Stimulated activated naive CD8-positive, alpha-beta T cell treated with anti-CD3 and anti-CD28 coated beads, Interleukin-15, amount 100 ng/mL, for 72 hours (primary cell): ENCODE results near the gene RIPK3.
A peak's percentile ranks its signal among the peaks of the same experiment; 100 is the strongest.

Experiments
- ATAC-seq: fragments of 150-1000 bp; cut with Tn5 transposase; 2 replicates; pipeline ENCODE4 v1.10.0; 2021; ENCODE audit warnings: mild to moderate bottlenecking, moderate library complexity
- DNase-seq, 2 donors: peaks; one replicate each; pipeline ENCODE4 v3.0.0; 2021 to 2022
- H3K27ac Mint-ChIP-seq, 2 donors: one replicate each; pipeline ENCODE4 v1.8.0; 2022; ENCODE audit warnings: mild to moderate bottlenecking in 2 of 2, mixed read lengths in 2 of 2, moderate library complexity in 2 of 2
- H3K27me3 Mint-ChIP-seq: one replicate; pipeline ENCODE4 v1.8.0; 2022; ENCODE audit warnings: mixed read lengths
- H3K4me1 Mint-ChIP-seq: one replicate; pipeline ENCODE4 v1.8.0; 2022; ENCODE audit warnings: mild to moderate bottlenecking, mixed read lengths
- H3K4me3 Mint-ChIP-seq, 2 donors: one replicate each; pipeline ENCODE4 v1.8.0; 2022; ENCODE audit warnings: mild to moderate bottlenecking in 2 of 2, mixed read lengths in 2 of 2, moderate library complexity in 1 of 2
- H3K9me3 Mint-ChIP-seq, 2 donors: one replicate each; pipeline ENCODE4 v1.8.0; 2022; ENCODE audit warnings: mixed read lengths in 2 of 2

Gene RIPK3

GRCh38 chr14:24310646-24311604 lies 28.9 kb downstream of the RIPK3 start, which contains the start of gene LTB4R:
LTB4R (plus strand) TSS chr14:24311502; CDS start chr14:24315652, 4,150 bp downstream.
- DNase-seq (peak; percentile 72 to 77), ATAC-seq (peak; percentile 88)
- no peaks in the 10 kb centered on the region for H3K9me3 Mint-ChIP-seq
- peak within 1 kb of the TSS; percentile 55 to 81 for H3K27ac Mint-ChIP-seq
- H3K4me1 Mint-ChIP-seq: peaks cover 79% of the 10 kb centered on the region
- peak within 1 kb of the TSS; percentile 69 to 84 for H3K4me3 Mint-ChIP-seq
- no peaks in the 10 kb centered on the region for H3K27me3 Mint-ChIP-seq

- DNase-seq: no peak
- Mint-ChIP-seq H3K27me3 (no peaks in the 10 kb centered on the region), H3K4me1 (peaks cover 72% of the 10 kb centered on the region), H3K9me3 (no peaks in the 10 kb centered on the region), H3K4me3 (peak overlapping the region; percentile 69 to 84), H3K27ac (peak overlapping the region in 1 of 2 donors; percentile 68)
- no peak for ATAC-seq
These were observed 29.5 kb downstream of the RIPK3 start for GRCh38 chr14:24310265-24310645.

- no peaks in the 10 kb centered on the region for H3K27me3 Mint-ChIP-seq
- peak within 1 kb of the TSS; percentile 69 to 84 for H3K4me3 Mint-ChIP-seq
- ATAC-seq (no peak), DNase-seq (no peak)
- H3K4me1 Mint-ChIP-seq: peaks cover 67% of the 10 kb centered on the region
- H3K27ac Mint-ChIP-seq: peak within 1 kb of the TSS; percentile 3 to 73
- H3K9me3 Mint-ChIP-seq: no peaks in the 10 kb centered on the region
These were observed 30.1 kb downstream of the RIPK3 start, which contains the start of gene LTB4R2 for GRCh38 chr14:24309538-24310264. LTB4R2 (plus strand) TSS chr14:24310140; CDS start chr14:24310665, 525 bp downstream.

GRCh38 chr14:24308342-24309124 lies 31.3 kb downstream of the RIPK3 start:
- ATAC-seq: no peak
- DNase-seq: no peak
- peaks cover 55% of the 10 kb centered on the region for H3K4me1 Mint-ChIP-seq
- H3K27ac Mint-ChIP-seq: no peak overlapping the region
- no peak overlapping the region for H3K4me3 Mint-ChIP-seq
- no peaks in the 10 kb centered on the region for H3K27me3 Mint-ChIP-seq
- H3K9me3 Mint-ChIP-seq: no peaks in the 10 kb centered on the region

GRCh38 chr14:24307575-24308341 lies 32.0 kb downstream of the RIPK3 start, which contains the start of gene CIDEB:
CIDEB (minus strand) TSS chr14:24307977; CDS start chr14:24307858, 119 bp downstream.
- Mint-ChIP-seq H3K27me3 (no peaks in the 10 kb centered on the region), H3K9me3 (no peaks in the 10 kb centered on the region), H3K4me3 (no peak within 1 kb of the TSS), H3K27ac (peak within 1 kb of the TSS in 1 of 2 donors; percentile 16), H3K4me1 (peaks cover 47% of the 10 kb centered on the region)
- ATAC-seq (peak; percentile 3), DNase-seq (peak; percentile 54 to 62)

GRCh38 chr14:24307156-24307574 lies 32.6 kb downstream of the RIPK3 start:
- Mint-ChIP-seq H3K4me3 (no peak overlapping the region), H3K27me3 (no peaks in the 10 kb centered on the region), H3K9me3 (no peaks in the 10 kb centered on the region), H3K27ac (peak overlapping the region in 1 of 2 donors; percentile 16), H3K4me1 (peaks cover 47% of the 10 kb centered on the region)
- DNase-seq (no peak), ATAC-seq (no peak)

- H3K27ac Mint-ChIP-seq: no peak overlapping the region
- no peaks in the 10 kb centered on the region for H3K27me3 Mint-ChIP-seq
- no peaks in the 10 kb centered on the region for H3K9me3 Mint-ChIP-seq
These were observed 35.8 kb downstream of the RIPK3 start for GRCh38 chr14:24304019-24304387.

GRCh38 chr14:24300326-24300980 lies 39.3 kb downstream of the RIPK3 start:
- no peak for ATAC-seq
- no peak for DNase-seq

More at GRCh38 chr14:24304019-24304387, 35.8 kb downstream of the RIPK3 start:
- Mint-ChIP-seq H3K4me3 (no peak overlapping the region), H3K4me1 (peaks cover 44% of the 10 kb centered on the region)
- DNase-seq (no peak), ATAC-seq (no peak)

GRCh38 chr14:24299255-24300191 lies 40.3 kb downstream of the RIPK3 start, which contains the start of the genes DHRS1 and NOP9:
DHRS1 (minus strand) TSS chr14:24299780; CDS start chr14:24299106, 674 bp downstream.
NOP9 (plus strand) TSS chr14:24299850; CDS start chr14:24299955, 105 bp downstream.
- no peaks in the 10 kb centered on the region for H3K27me3 Mint-ChIP-seq
- peak within 1 kb of the TSS; percentile 92 for H3K27ac Mint-ChIP-seq
- peak within 1 kb of the TSS; percentile 88 to 89 for H3K4me3 Mint-ChIP-seq
- peaks cover 62% of the 10 kb centered on the region for H3K4me1 Mint-ChIP-seq
- DNase-seq: peak; percentile 90 to 91
- H3K9me3 Mint-ChIP-seq: no peaks in the 10 kb centered on the region
- ATAC-seq: peak; percentile 82

More at GRCh38 chr14:24300326-24300980, 39.3 kb downstream of the RIPK3 start:
- Mint-ChIP-seq H3K4me3 (peak overlapping the region; percentile 88 to 89), H3K27me3 (no peaks in the 10 kb centered on the region), H3K4me1 (peaks cover 62% of the 10 kb centered on the region), H3K9me3 (no peaks in the 10 kb centered on the region), H3K27ac (peak overlapping the region in 1 of 2 donors; percentile 92)

GRCh38 chr14:24298892-24299254 lies 40.9 kb downstream of the RIPK3 start:
- H3K27ac Mint-ChIP-seq: peak overlapping the region; percentile 92
- H3K27me3 Mint-ChIP-seq: no peaks in the 10 kb centered on the region
- H3K4me3 Mint-ChIP-seq: peak overlapping the region; percentile 88 to 89
- H3K4me1 Mint-ChIP-seq: peaks cover 62% of the 10 kb centered on the region
- H3K9me3 Mint-ChIP-seq: no peaks in the 10 kb centered on the region
- ATAC-seq (peak; percentile 3), DNase-seq (no peak)

- Mint-ChIP-seq H3K4me1 (peaks cover 59% of the 10 kb centered on the region), H3K4me3 (peak overlapping the region; percentile 2 to 13), H3K9me3 (no peaks in the 10 kb centered on the region), H3K27me3 (no peaks in the 10 kb centered on the region), H3K27ac (peak overlapping the region; percentile 1 to 35)
- DNase-seq (no peak), ATAC-seq (peak; percentile 44)
These were observed 42.4 kb downstream of the RIPK3 start for GRCh38 chr14:24297190-24297964.
